ENCODE measurements around the gene BCL6. TPM values are rescaled to one million over a fixed set of nuclear protein-coding genes. Genes with fewer than 3 reads are reported as not detected.

Gene BCL6
- total and polyA plus RNA-seq, 10 of the 15 experiments (the other 5 are each of a cell fraction or from before 2014, with no cell fraction given), result 0.04 to 0.85 (median 0.15) TPM

- intact Hi-C loops (cut with micrococcal nuclease; ENCODE audit: unreplicated experiment), result no loop called here
- H3K4me1 ChIP-seq (ENCODE audit: control insufficient read depth, insufficient read depth, low read length), result no peaks in the 10 kb centered on the region
- peaks cover 0 to 2% of the 10 kb centered on the region in 2 experiments; a peak in 1 of 4 replicates for H3K27me3 ChIP-seq (replicated peaks in 1 of 2; ENCODE audit: control insufficient read depth in 2 of 2, insufficient read depth in 2 of 2, low read length in 1 of 2)
- no TSS peak for BruUV-seq (replicated peaks)
- in situ Hi-C loops (cut with MboI), result no loop called here
- no peaks in the 10 kb centered on the region for H4K20me1 ChIP-seq (ENCODE audit: control insufficient read depth, insufficient read depth)
- ChIA-PET SMC1A (ENCODE audit: uncharacterized antibody, unreplicated experiment) (interaction anchor here (1.3 to 3.8 kb wide), 3 partner anchors 8 to 25 kb away, joined by 4 to 17 read pairs (median 14); no protein-coding TSS in a partner anchor), CTCF (interaction anchor here (1.4 kb wide), 1 partner anchor 10 kb away, joined by 7 read pairs; no protein-coding TSS in a partner anchor), RAD21 (ENCODE audit: unreplicated experiment) (no interaction called here), POLR2A (no interaction called here)
- no peak overlapping the region for H3K4me2 ChIP-seq (ENCODE audit: control insufficient read depth, insufficient read depth)
- no peak for DNase-seq (ENCODE audit: low read depth, low spot score)
- no peak overlapping the region for H3K9ac ChIP-seq (ENCODE audit: control insufficient read depth, insufficient read depth, low read length)
- H2AFZ ChIP-seq (ENCODE audit: control insufficient read depth, low read depth, low read length), result no peak overlapping the region
- H3K79me2 ChIP-seq (ENCODE audit: control insufficient read depth, insufficient read depth, low read length), result no peaks in the 10 kb centered on the region
- no peak for ATAC-seq
- TF ChIP-seq EED (IDR thresholded peaks at IDR 0.05; ENCODE audit: low read depth) (no peak), SUZ12 (IDR thresholded peaks at IDR 0.05; ENCODE audit: unreplicated experiment) (no peak), MAX (IDR thresholded peaks at IDR 0.05; ENCODE audit: low read depth, low read length) (no peak), GABPA (IDR thresholded peaks at IDR 0.05; ENCODE audit: low read depth) (no peak), ZNF217 (IDR thresholded peaks at IDR 0.05) (no peak), KDM1A (IDR thresholded peaks at IDR 0.05; ENCODE audit: borderline replicate concordance) (no peak), IRF4 (IDR thresholded peaks at IDR 0.05; ENCODE audit: low read depth, low read length) (no peak)
- H3K4me3 ChIP-seq, result no peak overlapping the region
- no peak for FAIRE-seq
- no peaks in the 10 kb centered on the region for H3K36me3 ChIP-seq (ENCODE audit: control insufficient read depth in 2 of 2, insufficient read depth in 2 of 2, low read length in 1 of 2)
- H3K9me3 ChIP-seq (replicated peaks; ENCODE audit: control insufficient read depth, insufficient read depth, low read length), result no peaks in the 10 kb centered on the region
- no peak overlapping the region for H3K27ac ChIP-seq (ENCODE audit: control insufficient read depth, insufficient read depth)
Measured at GRCh38 chr3:187705164-187705563, 40.1 kb downstream of the BCL6 start.

- 26% methylated on average over 4 of the region's 4 CpGs for WGBS (ENCODE audit: insufficient coverage, insufficient replicate concordance, low lambda C conversion rate, missing lambda C conversion rate)
- no TSS peak for BruUV-seq (replicated peaks)
- ChIA-PET SMC1A (ENCODE audit: uncharacterized antibody, unreplicated experiment) (interaction anchor here (0.8 to 3.1 kb wide), 3 partner anchors 11 to 23 kb away, joined by 3 to 14 read pairs (median 3); no protein-coding TSS in a partner anchor), RAD21 (ENCODE audit: unreplicated experiment) (interaction anchor here (0.8 kb wide), 1 partner anchor 383 kb away, joined by 3 read pairs; no protein-coding TSS in a partner anchor), CTCF (interaction anchor here (0.8 to 2.9 kb wide), 8 partner anchors 11 to 1252 kb away, joined by 3 to 18 read pairs (median 4); no protein-coding TSS in a partner anchor), POLR2A (no interaction called here)
- intact Hi-C loops (cut with micrococcal nuclease; ENCODE audit: unreplicated experiment), result no loop called here
- Histone ChIP-seq H2AFZ (ENCODE audit: control insufficient read depth, low read depth, low read length) (no peak within 1 kb of the TSS), H3K36me3 (ENCODE audit: control insufficient read depth in 2 of 2, insufficient read depth in 2 of 2, low read length in 1 of 2) (no peaks in the 10 kb centered on the region), H3K4me3 (no peak within 1 kb of the TSS), H3K27ac (ENCODE audit: control insufficient read depth, insufficient read depth) (no peak within 1 kb of the TSS), H3K4me1 (ENCODE audit: control insufficient read depth, insufficient read depth, low read length) (no peaks in the 10 kb centered on the region), H4K20me1 (ENCODE audit: control insufficient read depth, insufficient read depth) (no peaks in the 10 kb centered on the region), H3K4me2 (ENCODE audit: control insufficient read depth, insufficient read depth) (no peak within 1 kb of the TSS), H3K79me2 (ENCODE audit: control insufficient read depth, insufficient read depth, low read length) (no peaks in the 10 kb centered on the region), H3K9ac (ENCODE audit: control insufficient read depth, insufficient read depth, low read length) (no peak within 1 kb of the TSS), H3K9me3 (replicated peaks; ENCODE audit: control insufficient read depth, insufficient read depth, low read length) (no peaks in the 10 kb centered on the region), H3K27me3 (replicated peaks in 1 of 2; ENCODE audit: control insufficient read depth in 2 of 2, insufficient read depth in 2 of 2, low read length in 1 of 2) (peaks cover 0 to 1% of the 10 kb centered on the region in 2 experiments; a peak in 1 of 4 replicates)
- in situ Hi-C loops (cut with MboI), result no loop called here
- ATAC-seq, result no peak
- no peak for DNase-seq (ENCODE audit: low read depth, low spot score)
- FAIRE-seq, result no peak
- TF ChIP-seq E2F8 (IDR thresholded peaks at IDR 0.05; ENCODE audit: low read depth, partially characterized antibody) (no peak), LARP7 (IDR thresholded peaks at IDR 0.05) (no peak), YBX1 (IDR thresholded peaks at IDR 0.05) (no peak), CBFB (IDR thresholded peaks at IDR 0.05; ENCODE audit: low read depth) (no peak), DPF2 (IDR thresholded peaks at IDR 0.05) (no peak), NR2C1 (IDR thresholded peaks at IDR 0.05) (no peak), TAF1 (IDR thresholded peaks at IDR 0.05; ENCODE audit: borderline replicate concordance, low read depth, low read length) (no peak), CBX3 (IDR thresholded peaks at IDR 0.05; ENCODE audit: borderline replicate concordance, low read depth) (no peak), FOXK2 (IDR thresholded peaks at IDR 0.05) (no peak), IRF4 (IDR thresholded peaks at IDR 0.05; ENCODE audit: low read depth, low read length) (no peak), NBN (IDR thresholded peaks at IDR 0.05) (no peak), KLF5 (IDR thresholded peaks at IDR 0.05; ENCODE audit: partially characterized antibody) (no peak)
Measured at GRCh38 chr3:187702507-187703033, 42.7 kb downstream of the BCL6 start, which contains the start of gene RTP2. RTP2 (minus strand) TSS chr3:187702557; CDS start chr3:187702128, 429 bp downstream.
